SK-N-SH (cell line): ENCODE results near the gene TMPRSS15. TPM values are rescaled to one million over a fixed set of nuclear protein-coding genes. Genes with fewer than 3 reads are reported as not detected.

Experiments used
- CTCF ChIA-PET: fragments of 300-600, 350-600 bp; formaldehyde crosslinking; extraction: SDS; loops from one replicate; lab custom pipeline; 2021; lab: Yijun Ruan, JAX
- POLR2A ChIA-PET: fragments of 350-600 bp; sonication (Branson Sonifier 250); formaldehyde crosslinking; extraction: SDS; loops from one replicate; lab custom pipeline; 2020; ENCODE audit warnings: antibody characterized with exemption, inconsistent platforms; lab: Yijun Ruan, JAX
- DNase-seq: peaks from one replicate; pipeline ENCODE4 v3.0.0; 2012
- H2AFZ ChIP-seq: fragments of 200-600 bp; sonication (generic); 2 replicates; pipeline ENCODE4 v1.8.1; 2016; ENCODE audit warnings: antibody characterized with exemption, mild to moderate bottlenecking, low read depth
- H3F3A ChIP-seq: fragments of 200-600 bp; sonication (generic); replicated peaks from 2 replicates; pipeline ENCODE3; 2016; ENCODE audit warnings: antibody characterized with exemption, mild to moderate bottlenecking; ENCODE audit not compliant: insufficient read depth
- H3K27ac ChIP-seq, 2 experiments: fragments of 200-500 bp in 1 of 2; fragments of 200-600 bp in 1 of 2; sonication (Bioruptor generic) in 1 of 2; sonication (generic), shearing (Covaris generic) in 1 of 2; 2 replicates each; pipeline versions ENCODE4 v1.5.1 to v1.6.1; 2014 to 2016; ENCODE audit warnings: low read depth in 2 of 2, inconsistent platforms in 1 of 2, low read length in 1 of 2, mild to moderate bottlenecking in 1 of 2, mixed read lengths in 1 of 2
- H3K27me3 ChIP-seq: fragments of 200-600 bp; sonication (generic), shearing (Covaris generic); 2 replicates; pipeline ENCODE4 v1.6.1; 2016; ENCODE audit warnings: mixed run types; ENCODE audit not compliant: insufficient read depth
- H3K36me3 ChIP-seq, 2 experiments: fragments of 200-500 bp in 1 of 2; fragments of 200-600 bp in 1 of 2; sonication (Bioruptor generic) in 1 of 2; sonication (generic) in 1 of 2; replicated peaks in 1 of 2; 2 replicates each; pipeline versions ENCODE3 to v1.5.1; 2014 to 2016; ENCODE audit warnings: low read length in 1 of 2, mild to moderate bottlenecking in 1 of 2; ENCODE audit not compliant: insufficient read depth in 2 of 2, control insufficient read depth in 1 of 2
- H3K4me1 ChIP-seq, 2 experiments: fragments of 200-500 bp in 1 of 2; fragments of 200-600 bp in 1 of 2; sonication (Bioruptor generic) in 1 of 2; sonication (generic), shearing (Covaris generic) in 1 of 2; 2 replicates each; pipeline versions ENCODE4 v1.5.1 to v1.6.1; 2014 to 2016; ENCODE audit warnings: low read depth in 1 of 2, low read length in 1 of 2, mixed run types in 1 of 2; ENCODE audit not compliant: insufficient read depth in 2 of 2, control insufficient read depth in 1 of 2
- H3K4me2 ChIP-seq: fragments of 200-600 bp; sonication (generic), shearing (Covaris generic); 2 replicates; pipeline ENCODE4 v1.6.1; 2017; ENCODE audit warnings: mixed run types
- H3K4me3 ChIP-seq, 2 experiments: fragments of 200-500 bp in 1 of 2; fragments of 200-600 bp in 1 of 2; sonication (Bioruptor generic) in 1 of 2; sonication (generic), shearing (Covaris generic) in 1 of 2; 2 replicates each; pipeline versions ENCODE4 v1.5.1 to v1.8.1; 2014 to 2016; ENCODE audit warnings: low read depth in 2 of 2, inconsistent platforms in 1 of 2, low read length in 1 of 2, mild to moderate bottlenecking in 1 of 2, mixed read lengths in 1 of 2, moderate library complexity in 1 of 2
- H3K79me2 ChIP-seq: fragments of 200-600 bp; sonication (generic); 2 replicates; pipeline ENCODE4 v1.8.1; 2017; ENCODE audit warnings: mild to moderate bottlenecking; ENCODE audit not compliant: insufficient read depth
- H3K9ac ChIP-seq: fragments of 200-600 bp; sonication (generic); 2 replicates; pipeline ENCODE4 v1.6.1; 2017; ENCODE audit warnings: mixed run types
- H3K9me2 ChIP-seq: fragments of 200-600 bp; sonication (generic); 2 replicates; pipeline ENCODE4 v1.6.1; 2017; ENCODE audit warnings: mixed run types
- H3K9me3 ChIP-seq: fragments of 200-600 bp; sonication (generic); 2 replicates; pipeline ENCODE4 v1.6.1; 2017; ENCODE audit warnings: mixed run types, mild to moderate bottlenecking, moderate library complexity
- H4K20me1 ChIP-seq: fragments of 200-600 bp; sonication (generic); 2 replicates; pipeline ENCODE4 v1.6.1; 2017; ENCODE audit warnings: mild to moderate bottlenecking, mixed run types; ENCODE audit not compliant: insufficient read depth
- CHD2 ChIP-seq: fragments of 150-350 bp; IDR thresholded peaks from 2 replicates; pipeline ENCODE4 v1.6.1; 2018; ENCODE audit warnings: low read length; ENCODE audit not compliant: partially characterized antibody
- CTCF ChIP-seq: fragments of 200-600 bp; sonication (generic); IDR thresholded peaks from 2 replicates; pipeline ENCODE4 v1.6.1; 2017; ENCODE audit warnings: antibody characterized with exemption, mild to moderate bottlenecking, moderate library complexity
- EP300 ChIP-seq, 2 experiments: IDR thresholded peaks; 2 replicates each; pipeline versions ENCODE4 v1.4.0 to v1.6.1; 2012; ENCODE audit warnings: borderline replicate concordance in 1 of 2, low read depth in 1 of 2, low read length in 1 of 2
- JUND ChIP-seq: IDR thresholded peaks from 2 replicates; pipeline ENCODE4 v1.4.0; 2012
- MAX ChIP-seq: IDR thresholded peaks from 2 replicates; pipeline ENCODE4 v1.4.0; 2012; ENCODE audit warnings: low read depth
- NRF1 ChIP-seq: IDR thresholded peaks from 2 replicates; pipeline ENCODE4 v1.6.1; 2012; ENCODE audit warnings: low read depth, mild to moderate bottlenecking, low read length
- PBX3 ChIP-seq: IDR thresholded peaks from 2 replicates; pipeline ENCODE4; 2012
- RAD21 ChIP-seq: IDR thresholded peaks from 2 replicates; pipeline ENCODE4 v1.6.1; 2012; ENCODE audit warnings: mild to moderate bottlenecking, low read length
- RFX5 ChIP-seq: IDR thresholded peaks from 2 replicates; pipeline ENCODE4 v1.6.1; 2012; ENCODE audit warnings: mild to moderate bottlenecking, improper control_type of control experiment, low read length
- SIN3A ChIP-seq: IDR thresholded peaks from 2 replicates; pipeline ENCODE4 v1.6.1; 2012; ENCODE audit warnings: low read depth, mild to moderate bottlenecking, low read length, moderate library complexity, borderline replicate concordance
- USF2 ChIP-seq: fragments of 150-350 bp; IDR thresholded peaks from 2 replicates; pipeline ENCODE4 v1.6.1; 2017; ENCODE audit warnings: antibody characterized with exemption, low read length, low read depth, borderline replicate concordance
- YY1 ChIP-seq: IDR thresholded peaks from 2 replicates; pipeline ENCODE4 v1.4.0; 2012; ENCODE audit warnings: low read depth, mild to moderate bottlenecking
- ZBTB33 ChIP-seq: IDR thresholded peaks from 2 replicates; pipeline ENCODE4 v1.4.0; 2012; ENCODE audit warnings: low read depth, borderline replicate concordance
- WGBS: methylation state at CpG from one replicate; pipeline ENCODE4 v1.1.6; 2017; ENCODE audit warnings: low lambda C conversion rate; 5-methylcytosine and 5-hydroxymethylcytosine counted together
- polyA plus RNA-seq, 3 experiments: library from polyadenylated mRNA; depleted of rRNA; stranded (reverse); fragments of >200 nt; gene quantifications; 2 replicates each; pipeline ENCODE4 v1.2.3, GENCODE V29; 2012

The TMPRSS15 gene
- polyA plus RNA-seq, 1 of the 3 experiments (the other 2 are of a cell fraction), result 0.03 TPM

- H3K9ac ChIP-seq, result no peak overlapping the region
These were observed 168.0 kb downstream of the TMPRSS15 start for GRCh38 chr21:18235545-18235944.

More at GRCh38 chr21:18235545-18235944, 168.0 kb downstream of the TMPRSS15 start:
- no peak overlapping the region for H2AFZ ChIP-seq
- no peaks in the 10 kb centered on the region for H3F3A ChIP-seq
- H3K9me2 ChIP-seq, result no peaks in the 10 kb centered on the region
- TF ChIP-seq CHD2 (no peak), RFX5 (no peak), PBX3 (no peak), YY1 (no peak), JUND (no peak), NRF1 (no peak), ZBTB33 (no peak), SIN3A (no peak), RAD21 (no peak), CTCF (no peak), USF2 (no peak), EP300 (IDR thresholded peaks at IDR 0.05; ENCODE audit: borderline replicate concordance in 1 of 2, low read depth in 1 of 2, low read length in 1 of 2) (no peak), MAX (no peak)
- H4K20me1 ChIP-seq, result no peaks in the 10 kb centered on the region
- WGBS, result 5% methylated on average over 1 of the region's 1 CpG
- H3K4me3 ChIP-seq, result no peak overlapping the region
- no peaks in the 10 kb centered on the region for H3K27me3 ChIP-seq
- CTCF ChIA-PET, result no interaction called here
- H3K36me3 ChIP-seq, result no peaks in the 10 kb centered on the region
- no peaks in the 10 kb centered on the region for H3K4me1 ChIP-seq
- H3K27ac ChIP-seq, result no peak overlapping the region
- H3K79me2 ChIP-seq, result no peaks in the 10 kb centered on the region
- H3K4me2 ChIP-seq, result no peak overlapping the region
- H3K9me3 ChIP-seq, result no peaks in the 10 kb centered on the region
- POLR2A ChIA-PET, result no interaction called here
- no peak for DNase-seq
